Ascending aorta (tissue), 2 donors: ENCODE measurements around the gene CPLANE2. TPM values are rescaled to one million over a fixed set of nuclear protein-coding genes. Genes with fewer than 3 reads are reported as not detected.

Experiments
- DNase-seq, 2 donors: peaks; one replicate each; pipeline ENCODE4 v3.0.0-alpha.2; 2019; ENCODE audit warnings: low spot score in 2 of 2
- H3K27ac ChIP-seq, 2 donors: fragments of 200-600 bp; sonication (generic); one replicate each; pipeline ENCODE4 v1.5.1; 2016 to 2017; ENCODE audit warnings: mild to moderate bottlenecking in 1 of 2
- H3K27me3 ChIP-seq: fragments of 200-600 bp; sonication (generic); one replicate; pipeline ENCODE4 v1.5.1; 2017
- H3K36me3 ChIP-seq, 2 donors: fragments of 200-600 bp; sonication (generic); one replicate each; pipeline ENCODE4 v1.5.1; 2016
- H3K4me1 ChIP-seq, 2 donors: fragments of 200-600 bp; sonication (generic); one replicate each; pipeline ENCODE4 v1.5.1; 2016 to 2017; ENCODE audit warnings: mild to moderate bottlenecking in 1 of 2
- H3K4me3 ChIP-seq, 2 donors: fragments of 200-600 bp; sonication (generic); one replicate each; pipeline ENCODE4 v1.5.1; 2016 to 2017; ENCODE audit warnings: mild to moderate bottlenecking in 1 of 2
- H3K9me3 ChIP-seq, 2 donors: fragments of 200-600 bp; sonication (generic); one replicate each; pipeline ENCODE4 v1.5.1; 2016
- CTCF ChIP-seq, 3 experiments: fragments of 200-600 bp in 2 of 3; fragments of 450-650 bp in 1 of 3; sonication (generic) in 2 of 3; IDR thresholded peaks; one replicate each; pipeline ENCODE4 v1.5.1; 2016 to 2019; ENCODE audit warnings: antibody characterized with exemption in 3 of 3, mild to moderate bottlenecking in 1 of 3, moderate library complexity in 1 of 3
- intact Hi-C: fragments of 100-400 bp; cut with DNase I; formaldehyde crosslinking; loops from one replicate; pipeline ENCODE4 v1.15.1; 2023
- total RNA-seq: library from RNA; depleted of rRNA; stranded (reverse); fragments of >200 nt; gene quantifications from one replicate; pipeline ENCODE4 v1.1.0, GENCODE V29; 2016

The CPLANE2 gene
- total RNA-seq, 1 donor from 2014 or later, result not detected

- no peak for TF ChIP-seq CTCF (IDR thresholded peaks at IDR 0.05)
- Histone ChIP-seq H3K9me3 (no peaks in the 10 kb centered on the region), H3K27ac (peak overlapping the region; percentile 82 to 89), H3K4me3 (peak overlapping the region; percentile 75 to 76), H3K27me3 (no peaks in the 10 kb centered on the region), H3K36me3 (no peaks in the 10 kb centered on the region), H3K4me1 (peaks cover 12 to 16% of the 10 kb centered on the region in 2 donors)
- no peak for DNase-seq
- intact Hi-C loops, result loop anchor here (1.0 kb wide), 1 partner anchor 31 kb away; the partner anchor contains the start of gene CPLANE2
Observed at GRCh38 chr1:16205891-16206546, 31.0 kb downstream of the CPLANE2 start.

GRCh38 chr1:16205334-16205671, 31.7 kb downstream of the CPLANE2 start:
- TF ChIP-seq CTCF (IDR thresholded peaks at IDR 0.05), result no peak
- Histone ChIP-seq H3K27me3 (no peaks in the 10 kb centered on the region), H3K27ac (peak overlapping the region in 1 of 2 donors; percentile 89), H3K9me3 (no peaks in the 10 kb centered on the region), H3K4me3 (no peak overlapping the region), H3K36me3 (no peaks in the 10 kb centered on the region), H3K4me1 (peaks cover 12 to 16% of the 10 kb centered on the region in 2 donors)
- DNase-seq, result no peak
- intact Hi-C loops, result no loop called here

- no peak overlapping the region for H3K4me3 ChIP-seq
- H3K36me3 ChIP-seq, result no peaks in the 10 kb centered on the region
- intact Hi-C loops, result no loop called here
- peak in 1 of 3 experiments; percentile 7 for TF ChIP-seq CTCF (IDR thresholded peaks at IDR 0.05)
- H3K4me1 ChIP-seq, result peaks cover 12 to 16% of the 10 kb centered on the region in 2 donors
- no peaks in the 10 kb centered on the region for H3K27me3 ChIP-seq
- no peak for DNase-seq
- no peaks in the 10 kb centered on the region for H3K9me3 ChIP-seq
- no peak overlapping the region for H3K27ac ChIP-seq
Observed at GRCh38 chr1:16204634-16205333, 32.2 kb downstream of the CPLANE2 start.

GRCh38 chr1:16204216-16204615, 32.8 kb downstream of the CPLANE2 start:
- no peak overlapping the region for H3K27ac ChIP-seq
- TF ChIP-seq CTCF (IDR thresholded peaks at IDR 0.05), result no peak
- no peaks in the 10 kb centered on the region for H3K27me3 ChIP-seq
- H3K36me3 ChIP-seq, result no peaks in the 10 kb centered on the region
- H3K9me3 ChIP-seq, result no peaks in the 10 kb centered on the region
- DNase-seq, result no peak
- no peak overlapping the region for H3K4me3 ChIP-seq
- intact Hi-C loops, result no loop called here
- H3K4me1 ChIP-seq, result peaks cover 12 to 16% of the 10 kb centered on the region in 2 donors

- no peaks in the 10 kb centered on the region for H3K36me3 ChIP-seq
- peaks cover 12 to 15% of the 10 kb centered on the region in 2 donors for H3K4me1 ChIP-seq
- no peaks in the 10 kb centered on the region for H3K27me3 ChIP-seq
- intact Hi-C loops, result no loop called here
- no peak for DNase-seq
- H3K9me3 ChIP-seq, result no peaks in the 10 kb centered on the region
- no peak for TF ChIP-seq CTCF (IDR thresholded peaks at IDR 0.05)
- no peak overlapping the region for H3K4me3 ChIP-seq
- no peak overlapping the region for H3K27ac ChIP-seq
Observed at GRCh38 chr1:16203550-16203949, 33.4 kb downstream of the CPLANE2 start.
